PFSK-1 (cell line): ENCODE measurements around the gene KRTCAP2.

Experiments used
- FOXP2 ChIP-seq: optimal IDR thresholded peaks from 2 replicates; pipeline ENCODE3; 2011; ENCODE audit warnings: borderline replicate concordance, control low read depth, inconsistent platforms; ENCODE audit not compliant: insufficient read depth; ENCODE audit errors: extremely low read length, extremely low read depth
- POLR2AphosphoS5 ChIP-seq: IDR thresholded peaks from 2 replicates; pipeline ENCODE4 v1.6.1; 2012; ENCODE audit warnings: low read depth, mild to moderate bottlenecking, control low read depth, low read length, moderate library complexity
- REST ChIP-seq, 2 experiments: IDR thresholded peaks; 2 replicates each; pipeline versions ENCODE4 v1.6.1 to v1.8.0; 2011 to 2012; ENCODE audit warnings: low read depth in 2 of 2, low read length in 2 of 2, control low read depth in 1 of 2, inconsistent platforms in 1 of 2, mild to moderate bottlenecking in 1 of 2, moderate library complexity in 1 of 2; ENCODE audit not compliant: insufficient read depth in 1 of 2
- SIN3A ChIP-seq: IDR thresholded peaks from 2 replicates; pipeline ENCODE4 v1.6.1; 2012; ENCODE audit warnings: mild to moderate bottlenecking, low read length, moderate library complexity, borderline replicate concordance; ENCODE audit not compliant: insufficient read depth
- TAF1 ChIP-seq: IDR thresholded peaks from 2 replicates; pipeline ENCODE4 v1.6.1; 2012; ENCODE audit warnings: low read length, control low read depth, borderline replicate concordance; ENCODE audit not compliant: insufficient read depth

The KRTCAP2 gene

GRCh38 chr1:155175927-155176371 lies 2.8 kb upstream of the KRTCAP2 start:
- TF ChIP-seq REST (IDR thresholded peaks at IDR 0.05; ENCODE audit: insufficient read depth in 1 of 2, low read depth in 2 of 2, low read length in 2 of 2) (no peak), POLR2AphosphoS5 (no peak)

DNA sequence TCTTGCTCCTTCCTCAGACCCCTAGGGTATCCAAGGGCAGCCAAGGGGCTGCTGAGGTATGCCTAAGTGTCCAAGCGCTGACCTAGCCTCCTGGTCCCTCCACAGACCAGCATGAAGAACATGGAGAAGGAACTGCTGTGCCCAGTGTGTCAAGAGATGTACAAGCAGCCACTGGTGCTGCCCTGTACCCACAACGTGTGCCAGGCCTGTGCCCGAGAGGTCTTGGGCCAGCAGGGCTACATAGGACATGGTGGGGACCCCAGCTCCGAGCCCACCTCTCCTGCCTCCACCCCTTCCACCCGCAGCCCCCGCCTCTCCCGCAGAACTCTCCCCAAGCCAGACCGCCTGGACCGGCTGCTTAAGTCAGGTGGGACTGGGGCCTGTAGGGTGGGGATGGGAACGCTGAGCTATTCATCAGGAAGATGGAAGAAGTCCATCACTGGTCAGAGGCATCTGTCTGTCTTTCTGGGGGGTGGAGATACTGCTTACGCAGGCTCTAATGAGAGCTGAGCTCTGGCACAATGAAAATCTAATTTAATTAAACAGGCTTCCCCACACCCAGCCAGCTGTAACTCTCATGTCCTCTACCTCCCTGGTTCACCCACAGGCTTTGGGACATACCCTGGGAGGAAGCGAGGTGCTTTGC lies 2.3 kb upstream of the KRTCAP2 start:
- no peak for TF ChIP-seq POLR2AphosphoS5
- no peak for TF ChIP-seq TAF1
- TF ChIP-seq FOXP2 = no peak
- no peak for TF ChIP-seq SIN3A
- TF ChIP-seq REST (IDR thresholded peaks at IDR 0.05; ENCODE audit: insufficient read depth in 1 of 2, low read depth in 2 of 2, low read length in 2 of 2) = no peak

GRCh38 chr1:155174324-155175280 lies 1.5 kb upstream of the KRTCAP2 start:
- TF ChIP-seq SIN3A (no peak), FOXP2 (no peak), TAF1 (no peak), REST (IDR thresholded peaks at IDR 0.05; ENCODE audit: insufficient read depth in 1 of 2, low read depth in 2 of 2, low read length in 2 of 2) (no peak), POLR2AphosphoS5 (no peak)

DNA sequence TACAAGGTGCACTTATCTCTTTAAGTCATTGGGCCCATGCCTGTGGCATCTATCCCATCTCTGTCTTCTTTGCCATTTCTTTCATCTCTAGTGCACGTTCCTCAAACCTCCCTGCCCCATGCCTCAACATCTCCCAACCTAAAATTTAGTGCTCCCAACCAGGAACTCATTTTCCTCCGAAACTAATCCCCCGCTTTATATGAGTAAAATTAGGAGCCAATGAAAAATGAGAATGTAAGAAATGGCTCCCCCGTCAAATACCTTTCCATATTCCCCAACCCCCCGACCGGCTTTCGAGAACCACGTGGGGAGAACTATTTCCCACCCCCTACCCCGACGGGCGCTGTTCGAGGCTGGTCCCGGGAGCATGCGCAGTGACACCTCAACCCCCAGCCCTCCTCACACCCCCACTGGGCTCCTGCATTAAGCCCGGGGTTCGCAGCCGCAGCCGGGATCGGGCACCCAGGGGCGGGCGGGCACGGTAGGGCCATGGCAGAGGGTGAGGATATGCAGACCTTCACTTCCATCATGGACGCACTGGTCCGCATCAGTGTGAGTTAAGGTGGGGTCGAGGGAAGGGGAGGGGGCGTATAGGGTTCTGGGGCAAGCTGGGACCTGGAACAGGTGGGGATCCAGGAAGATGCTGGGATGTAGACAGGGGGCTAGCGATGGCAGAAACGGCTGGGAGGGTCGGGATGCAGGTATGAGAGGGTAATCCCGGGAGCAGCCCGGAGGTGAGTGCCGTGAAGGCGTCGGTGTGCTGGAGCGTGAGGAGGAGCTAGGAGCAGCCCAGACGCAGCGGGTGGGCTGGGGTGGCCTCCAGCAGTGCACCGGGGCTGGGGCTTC lies 597 bp upstream of the KRTCAP2 start, which contains the start of gene TRIM46:
TSS of gene TRIM46 (plus strand) at position 372 of the 846 bp plus-strand sequence. CDS start at position 490, 118 bp downstream.
- TF ChIP-seq POLR2AphosphoS5 = no peak
- TF ChIP-seq FOXP2 = no peak
- no peak for TF ChIP-seq SIN3A
